Measurements from ENCODE around the gene HAP1.

GRCh38 chr17:41687828-41688640 is 46.4 kb downstream of the HAP1 start:
- TF ChIP-seq POLR2AphosphoS5 (IDR thresholded peaks at IDR 0.05; ENCODE audit: low read depth, low read length) = no peak
- TF ChIP-seq POLR2A (IDR thresholded peaks at IDR 0.05; ENCODE audit: low read depth, low read length) = no peak
